Natural killer cell (primary cell): ENCODE measurements around the gene KIF9. TPM values are rescaled to one million over a fixed set of nuclear protein-coding genes. Genes with fewer than 3 reads are reported as not detected.

Experiments
- ATAC-seq, 3 donors: fragments of 150-1000 bp in 2 of 3; fragments of 200-7000 bp in 1 of 3; cut with Tn5 transposase; 1 replicate in 1 of 3; 2 replicates in 2 of 3; pipeline ENCODE4 v1.10.0; 2021; ENCODE audit warnings: mild to moderate bottlenecking in 2 of 3, moderate library complexity in 2 of 3
- DNase-seq, 2 donors: peaks; one replicate each; pipeline versions ENCODE4 v3.0.0 to v3.0.0-alpha.2; 2013 to 2021; ENCODE audit warnings: mixed read lengths in 1 of 2
- H3K27ac ChIP-seq: one replicate; pipeline ENCODE4 v1.5.1; 2013; ENCODE audit warnings: mild to moderate bottlenecking, low read length
- H3K27me3 ChIP-seq: one replicate; pipeline ENCODE4 v1.6.1; 2013; ENCODE audit warnings: low read length; ENCODE audit not compliant: control insufficient read depth, insufficient read depth
- H3K36me3 ChIP-seq: one replicate; pipeline ENCODE4 v1.6.1; 2013; ENCODE audit warnings: low read length; ENCODE audit not compliant: control insufficient read depth, insufficient read depth
- H3K4me1 ChIP-seq: one replicate; pipeline ENCODE4 v1.6.1; 2013; ENCODE audit warnings: low read length; ENCODE audit not compliant: control insufficient read depth, insufficient read depth
- H3K4me3 ChIP-seq: one replicate; pipeline ENCODE4 v1.5.1; 2013; ENCODE audit warnings: low read length
- H3K9me3 ChIP-seq: one replicate; pipeline ENCODE4 v1.6.1; 2013; ENCODE audit warnings: low read length; ENCODE audit not compliant: control insufficient read depth, insufficient read depth
- H3K27ac Mint-ChIP-seq, 2 donors: one replicate each; pipeline ENCODE4 v1.8.0; 2022; ENCODE audit warnings: mild to moderate bottlenecking in 2 of 2, mixed read lengths in 2 of 2, moderate library complexity in 1 of 2
- H3K27me3 Mint-ChIP-seq, 2 donors: one replicate each; pipeline ENCODE4 v1.8.0; 2022; ENCODE audit warnings: low read depth in 2 of 2, mixed read lengths in 2 of 2
- H3K36me3 Mint-ChIP-seq: one replicate; pipeline ENCODE4 v1.8.0; 2022; ENCODE audit warnings: mixed read lengths
- H3K4me1 Mint-ChIP-seq, 2 donors: one replicate each; pipeline ENCODE4 v1.8.0; 2022; ENCODE audit warnings: mixed read lengths in 2 of 2
- H3K4me3 Mint-ChIP-seq: one replicate; pipeline ENCODE4 v1.8.0; 2022; ENCODE audit warnings: mild to moderate bottlenecking, moderate library complexity, mixed read lengths
- H3K9me3 Mint-ChIP-seq, 2 donors: one replicate each; pipeline ENCODE4 v1.8.0; 2022; ENCODE audit warnings: mixed read lengths in 2 of 2
- CTCF ChIP-seq: fragments of 200-600 bp; IDR thresholded peaks from one replicate; pipeline ENCODE4 v1.8.0; 2022; ENCODE audit warnings: antibody characterized with exemption
- WGBS: methylation state at CpG from one replicate; pipeline ENCODE4 v1.1.7; 2013; ENCODE audit warnings: missing lambda C conversion rate; ENCODE audit not compliant: insufficient coverage; 5-methylcytosine and 5-hydroxymethylcytosine counted together
- intact Hi-C: fragments of 100-400 bp; cut with micrococcal nuclease; formaldehyde crosslinking; loops from one replicate; pipeline ENCODE4 v1.14.2; 2022
- total RNA-seq, 4 donors: library from RNA; stranded (reverse); fragments of 120-200 nt in 1 of 4; gene quantifications; one replicate each; pipeline versions ENCODE4 v1.2.3 to v1.2.4, GENCODE V29; 2013 to 2022

Gene KIF9
- total RNA-seq, 3 donors from 2014 or later (not counting 1 experiment from before 2014, with no cell fraction given), result 11.4 to 21.9 (median 21.4) TPM

- no peaks in the 10 kb centered on the region for H3K27me3 ChIP-seq
- Mint-ChIP-seq H3K36me3 (peaks cover 8% of the 10 kb centered on the region), H3K4me3 (no peak overlapping the region), H3K4me1 (peaks cover 29 to 50% of the 10 kb centered on the region in 2 donors), H3K27me3 (no peaks in the 10 kb centered on the region), H3K27ac (no peak overlapping the region), H3K9me3 (no peaks in the 10 kb centered on the region)
- intact Hi-C loops, result no loop called here
- ATAC-seq (no peak), DNase-seq (no peak)
- peaks cover 10% of the 10 kb centered on the region for H3K36me3 ChIP-seq
- TF ChIP-seq CTCF, result no peak
- no peaks in the 10 kb centered on the region for H3K9me3 ChIP-seq
- H3K4me3 ChIP-seq, result no peak overlapping the region
- WGBS, result no CpG with 5 or more reads among the region's 3 CpGs
- peaks cover 18% of the 10 kb centered on the region for H3K4me1 ChIP-seq
- H3K27ac ChIP-seq, result no peak overlapping the region
Measured at GRCh38 chr3:47298439-47298838, 15.8 kb upstream of the KIF9 start.

- no peaks in the 10 kb centered on the region for H3K9me3 Mint-ChIP-seq
- ATAC-seq (peak in 2 of 3 donors; percentile 47 to 56), DNase-seq (no peak)
- no peak for TF ChIP-seq CTCF
- no peaks in the 10 kb centered on the region for H3K36me3 Mint-ChIP-seq
- H3K27ac ChIP-seq, result peak overlapping the region; percentile 0
- peak overlapping the region; percentile 47 to 85 for H3K27ac Mint-ChIP-seq
- no peaks in the 10 kb centered on the region for H3K27me3 Mint-ChIP-seq
- H3K4me1 ChIP-seq, result peaks cover 18% of the 10 kb centered on the region
- H3K4me3 Mint-ChIP-seq, result peak overlapping the region; percentile 55
- H3K27me3 ChIP-seq, result no peaks in the 10 kb centered on the region
- no peaks in the 10 kb centered on the region for H3K9me3 ChIP-seq
- whole genome bisulfite sequencing, result 78% methylated on average over 2 of the region's 2 CpGs
- H3K4me1 Mint-ChIP-seq, result peaks cover 29 to 43% of the 10 kb centered on the region in 2 donors
- peaks cover 2% of the 10 kb centered on the region for H3K36me3 ChIP-seq
- intact Hi-C loops, result no loop called here
- no peak overlapping the region for H3K4me3 ChIP-seq
Measured at GRCh38 chr3:47296562-47297302, 14.1 kb upstream of the KIF9 start.

- peaks cover 29 to 43% of the 10 kb centered on the region in 2 donors for H3K4me1 Mint-ChIP-seq
- H3K9me3 Mint-ChIP-seq, result no peaks in the 10 kb centered on the region
- peak overlapping the region; percentile 14 for H3K4me3 Mint-ChIP-seq
- peaks cover 18% of the 10 kb centered on the region for H3K4me1 ChIP-seq
- 89% methylated on average over 6 of the region's 6 CpGs for WGBS
- H3K27me3 Mint-ChIP-seq, result no peaks in the 10 kb centered on the region
- H3K27ac Mint-ChIP-seq, result peak overlapping the region; percentile 47 to 85
- no peak for DNase-seq
- no peaks in the 10 kb centered on the region for H3K9me3 ChIP-seq
- no peak overlapping the region for H3K4me3 ChIP-seq
- peak in 2 of 3 donors; percentile 29 to 60 for ATAC-seq
- no peaks in the 10 kb centered on the region for H3K36me3 Mint-ChIP-seq
- peaks cover 2% of the 10 kb centered on the region for H3K36me3 ChIP-seq
- H3K27me3 ChIP-seq, result no peaks in the 10 kb centered on the region
- TF ChIP-seq CTCF, result no peak
- H3K27ac ChIP-seq, result no peak overlapping the region
- intact Hi-C loops, result no loop called here
Measured at GRCh38 chr3:47295976-47296375, 13.4 kb upstream of the KIF9 start.
